Measurements from ENCODE around the gene IKBKG. TPM values are rescaled to one million over a fixed set of nuclear protein-coding genes. Genes with fewer than 3 reads are reported as not detected.
"Not testable (repeated sequence)": the region's sequence is repeated elsewhere in the genome, so short reads cannot be mapped to it uniquely, and the experiment has no call there.

Gene IKBKG
- total and polyA plus RNA-seq, 2 donors from 2014 or later = 23.3 to 31.3 TPM

GRCh38 chrX:154603438-154604430, 56.3 kb downstream of the IKBKG start:
- H3K36me3 ChIP-seq (ENCODE audit: control insufficient read depth in 2 of 3, insufficient read depth in 3 of 3, low read length in 3 of 3) = no peaks in the 10 kb centered on the region
- no peak for FAIRE-seq
- no peak for DNase-seq
- intact Hi-C loops (cut with DNase I) = no loop called here
- H3K27me3 ChIP-seq (ENCODE audit: control insufficient read depth, insufficient read depth, low read length) = no peaks in the 10 kb centered on the region
- no peak overlapping the region for H3K9ac ChIP-seq (ENCODE audit: low read length in 3 of 3)
- no peak overlapping the region for H3K4me3 ChIP-seq (ENCODE audit: low read length in 3 of 3)
- no peak overlapping the region for H3K27ac ChIP-seq (ENCODE audit: low read depth in 2 of 2, low read length in 2 of 2)
- no peaks in the 10 kb centered on the region for H3K4me1 ChIP-seq (ENCODE audit: control insufficient read depth in 2 of 3, insufficient read depth in 2 of 3, low read depth in 1 of 3, low read length in 3 of 3)
- TF ChIP-seq, protein P1, sequence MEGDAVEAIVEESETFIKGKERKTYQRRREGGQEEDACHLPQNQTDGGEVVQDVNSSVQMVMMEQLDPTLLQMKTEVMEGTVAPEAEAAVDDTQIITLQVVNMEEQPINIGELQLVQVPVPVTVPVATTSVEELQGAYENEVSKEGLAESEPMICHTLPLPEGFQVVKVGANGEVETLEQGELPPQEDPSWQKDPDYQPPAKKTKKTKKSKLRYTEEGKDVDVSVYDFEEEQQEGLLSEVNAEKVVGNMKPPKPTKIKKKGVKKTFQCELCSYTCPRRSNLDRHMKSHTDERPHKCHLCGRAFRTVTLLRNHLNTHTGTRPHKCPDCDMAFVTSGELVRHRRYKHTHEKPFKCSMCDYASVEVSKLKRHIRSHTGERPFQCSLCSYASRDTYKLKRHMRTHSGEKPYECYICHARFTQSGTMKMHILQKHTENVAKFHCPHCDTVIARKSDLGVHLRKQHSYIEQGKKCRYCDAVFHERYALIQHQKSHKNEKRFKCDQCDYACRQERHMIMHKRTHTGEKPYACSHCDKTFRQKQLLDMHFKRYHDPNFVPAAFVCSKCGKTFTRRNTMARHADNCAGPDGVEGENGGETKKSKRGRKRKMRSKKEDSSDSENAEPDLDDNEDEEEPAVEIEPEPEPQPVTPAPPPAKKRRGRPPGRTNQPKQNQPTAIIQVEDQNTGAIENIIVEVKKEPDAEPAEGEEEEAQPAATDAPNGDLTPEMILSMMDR (IDR thresholded peaks at IDR 0.05; ENCODE audit: borderline replicate concordance, extremely low read depth, insufficient read depth) = no peak
- no peaks in the 10 kb centered on the region for H3K9me3 ChIP-seq (ENCODE audit: control insufficient read depth in 2 of 3, insufficient read depth in 1 of 3, low read length in 3 of 3)

DNA sequence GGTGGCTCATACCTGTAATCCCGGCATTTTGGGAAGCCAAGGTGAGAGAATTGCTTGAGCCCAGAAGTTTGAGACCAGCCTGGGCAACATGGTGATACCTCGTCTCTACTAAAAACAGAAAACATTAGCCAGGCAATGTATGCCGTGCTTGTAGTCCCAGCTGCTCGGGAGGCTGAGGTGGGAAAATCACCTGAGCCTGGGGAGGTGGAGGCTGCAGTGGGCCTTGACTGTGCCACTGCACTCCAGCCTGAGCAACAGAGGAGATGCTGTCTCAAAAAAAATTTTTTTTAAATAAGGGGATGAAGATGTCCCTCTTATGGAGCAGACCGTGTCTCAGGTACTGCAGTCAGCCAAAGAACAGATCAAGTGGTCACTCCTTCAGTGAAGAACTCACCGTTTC, 58.1 kb downstream of the IKBKG start:
- Histone ChIP-seq H3K9me3 (ENCODE audit: control insufficient read depth in 2 of 3, insufficient read depth in 1 of 3, low read length in 3 of 3) (no peaks in the 10 kb centered on the region), H3K9ac (ENCODE audit: low read length in 3 of 3) (no peak overlapping the region), H3K36me3 (ENCODE audit: control insufficient read depth in 2 of 3, insufficient read depth in 3 of 3, low read length in 3 of 3) (no peaks in the 10 kb centered on the region), H3K4me1 (ENCODE audit: control insufficient read depth in 2 of 3, insufficient read depth in 2 of 3, low read depth in 1 of 3, low read length in 3 of 3) (no peaks in the 10 kb centered on the region), H3K4me3 (ENCODE audit: low read length in 3 of 3) (no peak overlapping the region), H3K27ac (ENCODE audit: low read depth in 2 of 2, low read length in 2 of 2) (no peak overlapping the region), H3K27me3 (ENCODE audit: control insufficient read depth, insufficient read depth, low read length) (no peaks in the 10 kb centered on the region)
- DNase-seq (no peak), FAIRE-seq (no peak)
- TF ChIP-seq, protein P1 (IDR thresholded peaks at IDR 0.05; ENCODE audit: borderline replicate concordance, extremely low read depth, insufficient read depth) = no peak
- intact Hi-C loops (cut with DNase I) = no loop called here

DNA sequence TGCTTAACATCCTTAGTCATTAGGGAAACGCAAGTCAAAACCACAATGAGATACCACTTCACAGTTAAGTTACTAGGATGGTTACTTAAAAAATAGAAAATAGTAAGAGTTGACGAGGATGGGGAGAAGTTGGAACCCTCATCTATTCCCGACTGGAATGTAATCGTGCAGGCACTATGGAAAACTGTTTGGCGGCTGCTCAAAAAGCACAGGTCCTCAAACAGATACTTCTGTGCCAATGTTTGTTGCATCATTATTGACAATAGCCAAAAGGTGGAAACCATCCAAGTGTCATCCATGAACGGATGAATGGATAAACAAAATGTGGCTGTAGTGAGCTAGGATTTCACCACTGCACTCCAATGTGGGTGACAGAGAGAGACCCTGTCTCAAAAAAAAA, 60.0 kb downstream of the IKBKG start:
- TF ChIP-seq, protein P1 (IDR thresholded peaks at IDR 0.05; ENCODE audit: borderline replicate concordance, extremely low read depth, insufficient read depth) = no peak
- no peaks in the 10 kb centered on the region for H3K4me1 ChIP-seq (ENCODE audit: control insufficient read depth in 2 of 3, insufficient read depth in 2 of 3, low read depth in 1 of 3, low read length in 3 of 3)
- DNase-seq (no peak), FAIRE-seq (no peak)
- no peak overlapping the region for H3K9ac ChIP-seq (ENCODE audit: low read length in 3 of 3)
- H3K9me3 ChIP-seq (ENCODE audit: control insufficient read depth in 2 of 3, insufficient read depth in 1 of 3, low read length in 3 of 3) = no peaks in the 10 kb centered on the region
- H3K36me3 ChIP-seq (ENCODE audit: control insufficient read depth in 2 of 3, insufficient read depth in 3 of 3, low read length in 3 of 3) = no peaks in the 10 kb centered on the region
- no peaks in the 10 kb centered on the region for H3K27me3 ChIP-seq (ENCODE audit: control insufficient read depth, insufficient read depth, low read length)
- no peak overlapping the region for H3K4me3 ChIP-seq (ENCODE audit: low read length in 3 of 3)
- intact Hi-C loops (cut with DNase I) = no loop called here
- H3K27ac ChIP-seq (ENCODE audit: low read depth in 2 of 2, low read length in 2 of 2) = no peak overlapping the region

- H3K27me3 ChIP-seq (ENCODE audit: control insufficient read depth, insufficient read depth, low read length); DNase-seq; H3K9ac ChIP-seq (ENCODE audit: low read length in 3 of 3); H3K4me1 ChIP-seq (ENCODE audit: control insufficient read depth in 2 of 3, insufficient read depth in 2 of 3, low read depth in 1 of 3, low read length in 3 of 3); H3K4me3 ChIP-seq (ENCODE audit: low read length in 3 of 3); intact Hi-C loops (cut with DNase I); H3K9me3 ChIP-seq (ENCODE audit: control insufficient read depth in 2 of 3, insufficient read depth in 1 of 3, low read length in 3 of 3); FAIRE-seq; H3K27ac ChIP-seq (ENCODE audit: low read depth in 2 of 2, low read length in 2 of 2); H3K36me3 ChIP-seq (ENCODE audit: control insufficient read depth in 2 of 3, insufficient read depth in 3 of 3, low read length in 3 of 3): not testable (repeated sequence)
These were observed 60.6 kb downstream of the IKBKG start for GRCh38 chrX:154607976-154608375.

DNA sequence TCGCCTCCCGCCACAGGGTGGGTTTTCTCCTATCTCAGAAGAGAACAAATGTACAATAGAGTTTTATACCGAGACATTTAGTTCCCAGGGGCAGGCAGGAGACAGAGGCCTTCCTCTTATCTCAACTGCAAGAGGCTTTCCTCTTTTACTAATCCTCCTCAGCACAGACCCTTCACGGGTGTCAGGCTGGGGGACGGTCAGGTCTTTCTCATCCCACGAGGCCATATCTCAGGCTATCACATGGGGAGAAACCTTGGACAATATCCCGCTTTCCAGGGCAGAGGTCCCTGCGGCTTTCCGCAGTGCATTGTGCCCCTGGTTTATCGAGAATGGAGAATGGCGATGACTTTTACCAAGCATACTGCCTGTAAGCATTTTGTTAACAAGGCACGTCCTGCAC, 61.4 kb downstream of the IKBKG start:
- H3K9ac ChIP-seq (ENCODE audit: low read length in 3 of 3); DNase-seq; H3K9me3 ChIP-seq (ENCODE audit: control insufficient read depth in 2 of 3, insufficient read depth in 1 of 3, low read length in 3 of 3); H3K27ac ChIP-seq (ENCODE audit: low read depth in 2 of 2, low read length in 2 of 2); FAIRE-seq; H3K4me1 ChIP-seq (ENCODE audit: control insufficient read depth in 2 of 3, insufficient read depth in 2 of 3, low read depth in 1 of 3, low read length in 3 of 3); H3K27me3 ChIP-seq (ENCODE audit: control insufficient read depth, insufficient read depth, low read length); intact Hi-C loops (cut with DNase I); H3K36me3 ChIP-seq (ENCODE audit: control insufficient read depth in 2 of 3, insufficient read depth in 3 of 3, low read length in 3 of 3); H3K4me3 ChIP-seq (ENCODE audit: low read length in 3 of 3): not testable (repeated sequence)

DNA sequence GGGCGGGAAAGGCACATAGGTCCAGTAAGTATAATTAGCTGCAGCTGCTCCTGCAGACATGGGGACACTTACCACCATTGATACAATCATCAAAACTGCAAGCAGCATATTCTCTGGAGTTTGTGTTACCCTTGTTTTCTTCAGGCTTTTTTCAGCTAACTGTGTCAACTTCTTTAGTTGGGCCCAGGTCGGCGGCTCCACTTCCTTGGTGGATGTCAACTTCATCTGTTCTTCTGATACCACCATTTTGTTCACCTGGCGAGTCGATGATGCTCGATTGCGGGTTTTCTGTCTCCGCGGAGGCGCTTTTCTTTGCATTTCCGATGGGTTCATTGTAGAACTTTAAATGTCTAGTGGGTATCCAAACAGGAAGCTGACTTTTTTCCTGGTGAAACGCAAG, 63.7 kb downstream of the IKBKG start:
- H3K9me3 ChIP-seq (ENCODE audit: control insufficient read depth in 2 of 3, insufficient read depth in 1 of 3, low read length in 3 of 3); DNase-seq; H3K4me3 ChIP-seq (ENCODE audit: low read length in 3 of 3); H3K9ac ChIP-seq (ENCODE audit: low read length in 3 of 3); H3K27ac ChIP-seq (ENCODE audit: low read depth in 2 of 2, low read length in 2 of 2); FAIRE-seq; H3K27me3 ChIP-seq (ENCODE audit: control insufficient read depth, insufficient read depth, low read length); H3K4me1 ChIP-seq (ENCODE audit: control insufficient read depth in 2 of 3, insufficient read depth in 2 of 3, low read depth in 1 of 3, low read length in 3 of 3); H3K36me3 ChIP-seq (ENCODE audit: control insufficient read depth in 2 of 3, insufficient read depth in 3 of 3, low read length in 3 of 3); intact Hi-C loops (cut with DNase I): not testable (repeated sequence)
